KMS-11 (cell line): ENCODE results near the gene DRC7.

Experiments used
- H2AFZ ChIP-seq: fragments of 200-600 bp; sonication (generic); 2 replicates; pipeline ENCODE4 v1.6.1; 2016; ENCODE audit warnings: antibody characterized with exemption, mixed run types, low read depth
- H3K27ac ChIP-seq: fragments of 200-600 bp; sonication (generic); 2 replicates; pipeline ENCODE4 v1.6.1; 2016; ENCODE audit warnings: mild to moderate bottlenecking, mixed run types
- H3K27me3 ChIP-seq: fragments of 200-600 bp; sonication (generic); 2 replicates; pipeline ENCODE4 v1.6.1; 2017; ENCODE audit warnings: mild to moderate bottlenecking, low read depth, mixed run types, moderate library complexity; ENCODE audit not compliant: insufficient read depth
- H3K36me3 ChIP-seq: fragments of 200-600 bp; sonication (generic); 2 replicates; pipeline ENCODE4 v1.6.1; 2017; ENCODE audit warnings: mild to moderate bottlenecking, mixed run types; ENCODE audit not compliant: insufficient read depth
- H3K4me1 ChIP-seq: fragments of 200-600 bp; sonication (generic); 2 replicates; pipeline ENCODE4 v1.6.1; 2016; ENCODE audit warnings: mild to moderate bottlenecking, low read depth, mixed run types; ENCODE audit not compliant: poor library complexity, severe bottlenecking
- H3K4me2 ChIP-seq: fragments of 200-600 bp; sonication (generic); 2 replicates; pipeline ENCODE4 v1.7.0; 2016; ENCODE audit warnings: mild to moderate bottlenecking, mixed run types
- H3K4me3 ChIP-seq: fragments of 200-600 bp; sonication (generic); IDR thresholded peaks from 2 replicates; pipeline ENCODE4 v1.6.1; 2017; ENCODE audit warnings: low read depth, low read length, mixed read lengths; ENCODE audit not compliant: insufficient read depth
- H3K79me2 ChIP-seq: fragments of 200-600 bp; sonication (generic); 2 replicates; pipeline ENCODE4 v1.6.1; 2016; ENCODE audit warnings: low read depth, mixed run types; ENCODE audit not compliant: insufficient read depth
- H3K9ac ChIP-seq: fragments of 200-600 bp; sonication (generic); 2 replicates; pipeline ENCODE4 v1.6.1; 2016; ENCODE audit warnings: mild to moderate bottlenecking, mixed run types
- H4K20me1 ChIP-seq: fragments of 200-600 bp; sonication (generic); 2 replicates; pipeline ENCODE4 v1.6.1; 2016; ENCODE audit warnings: mild to moderate bottlenecking, mixed run types; ENCODE audit not compliant: insufficient read depth
- CTCF ChIP-seq: fragments of 200-600 bp; sonication (generic); conservative IDR thresholded peaks from 2 replicates; pipeline ENCODE4 v1.6.1; 2017; ENCODE audit warnings: low read depth, mild to moderate bottlenecking, antibody characterized with exemption, low read length, moderate library complexity, mixed read lengths

The DRC7 gene

GRCh38 chr16:57714047-57714446 is 19.4 kb downstream of the DRC7 start:
- Histone ChIP-seq H3K79me2 (no peaks in the 10 kb centered on the region), H4K20me1 (no peaks in the 10 kb centered on the region), H3K27me3 (no peaks in the 10 kb centered on the region), H2AFZ (no peak overlapping the region), H3K36me3 (no peaks in the 10 kb centered on the region), H3K27ac (no peak overlapping the region), H3K4me3 (no peak overlapping the region), H3K4me1 (no peaks in the 10 kb centered on the region), H3K4me2 (no peak overlapping the region), H3K9ac (no peak overlapping the region)
- TF ChIP-seq CTCF: no peak

GRCh38 chr16:57720142-57720575 is 25.6 kb downstream of the DRC7 start:
- Histone ChIP-seq H2AFZ (no peak overlapping the region), H3K4me2 (no peak overlapping the region)

GRCh38 chr16:57721356-57722209 is 27.0 kb downstream of the DRC7 start:
- Histone ChIP-seq H3K36me3 (no peaks in the 10 kb centered on the region), H3K9ac (no peak overlapping the region), H3K27ac (no peak overlapping the region), H2AFZ (no peak overlapping the region), H3K4me2 (no peak overlapping the region), H4K20me1 (no peaks in the 10 kb centered on the region), H3K4me1 (no peaks in the 10 kb centered on the region), H3K79me2 (no peaks in the 10 kb centered on the region), H3K27me3 (no peaks in the 10 kb centered on the region), H3K4me3 (no peak overlapping the region)
- TF ChIP-seq CTCF: no peak

More at GRCh38 chr16:57720142-57720575, 25.6 kb downstream of the DRC7 start:
- peak; percentile 65; the same call in 1 of the 2 replicates for TF ChIP-seq CTCF
- H3K27me3 ChIP-seq: no peaks in the 10 kb centered on the region
- no peaks in the 10 kb centered on the region for H3K79me2 ChIP-seq
- no peaks in the 10 kb centered on the region for H3K4me1 ChIP-seq
- no peak overlapping the region for H3K9ac ChIP-seq
- no peak overlapping the region for H3K4me3 ChIP-seq
- H4K20me1 ChIP-seq: no peaks in the 10 kb centered on the region
- H3K36me3 ChIP-seq: no peaks in the 10 kb centered on the region
- H3K27ac ChIP-seq: no peak overlapping the region

GRCh38 chr16:57722210-57722499 is 27.5 kb downstream of the DRC7 start:
- no peaks in the 10 kb centered on the region for H3K4me1 ChIP-seq
- no peak overlapping the region for H2AFZ ChIP-seq
- TF ChIP-seq CTCF: no peak

More at GRCh38 chr16:57722210-57722499, 27.5 kb downstream of the DRC7 start:
- H3K27ac ChIP-seq: no peak overlapping the region
- H3K36me3 ChIP-seq: no peaks in the 10 kb centered on the region
- no peaks in the 10 kb centered on the region for H3K27me3 ChIP-seq
- H3K79me2 ChIP-seq: no peaks in the 10 kb centered on the region
- no peak overlapping the region for H3K9ac ChIP-seq
- H3K4me3 ChIP-seq: no peak overlapping the region
- H3K4me2 ChIP-seq: no peak overlapping the region
- H4K20me1 ChIP-seq: no peaks in the 10 kb centered on the region
